DOHH2 (cell line): ENCODE results near the gene VPS33A.

Source experiments
- H3F3A ChIP-seq: fragments of 200-600 bp; sonication (generic), shearing (Covaris generic); 2 replicates; pipeline ENCODE4 v1.6.0; 2016; ENCODE audit warnings: antibody characterized with exemption, mild to moderate bottlenecking; ENCODE audit not compliant: control insufficient read depth, insufficient read depth
- H3K27ac ChIP-seq: fragments of 200-600 bp; sonication (generic); 2 replicates; pipeline ENCODE4 v1.5.1; 2014; ENCODE audit warnings: low read depth, mild to moderate bottlenecking, low read length, moderate library complexity
- H3K27me3 ChIP-seq: fragments of 200-600 bp; sonication (generic); 2 replicates; pipeline ENCODE4 v1.6.1; 2014; ENCODE audit warnings: mild to moderate bottlenecking, low read length, mixed read lengths; ENCODE audit not compliant: control insufficient read depth
- H3K36me3 ChIP-seq: fragments of 200-600 bp; sonication (generic); 2 replicates; pipeline ENCODE4 v1.6.1; 2014; ENCODE audit warnings: mild to moderate bottlenecking, low read length, moderate library complexity, mixed read lengths; ENCODE audit not compliant: control insufficient read depth
- H3K4me1 ChIP-seq: fragments of 200-600 bp; sonication (generic); 2 replicates; pipeline ENCODE4 v1.6.1; 2014; ENCODE audit warnings: mild to moderate bottlenecking, low read length, mixed read lengths; ENCODE audit not compliant: control insufficient read depth
- H3K4me2 ChIP-seq: fragments of 200-600 bp; sonication (generic); 2 replicates; pipeline ENCODE4 v1.6.0; 2014; ENCODE audit warnings: mild to moderate bottlenecking, low read length, moderate library complexity
- H3K4me3 ChIP-seq: fragments of 200-600 bp; sonication (generic); 2 replicates; pipeline ENCODE4 v1.5.1; 2014; ENCODE audit warnings: mild to moderate bottlenecking, low read length, mixed read lengths
- H3K79me2 ChIP-seq: fragments of 200-600 bp; sonication (generic); 2 replicates; pipeline ENCODE4 v1.6.1; 2014; ENCODE audit warnings: mild to moderate bottlenecking, low read length, mixed read lengths; ENCODE audit not compliant: control insufficient read depth
- H3K9me2 ChIP-seq: fragments of 200-600 bp; sonication (generic); replicated peaks from 2 replicates; pipeline ENCODE4 v1.6.1; 2014; ENCODE audit warnings: mild to moderate bottlenecking, low read length, mixed read lengths; ENCODE audit not compliant: control insufficient read depth
- H3K9me3 ChIP-seq: fragments of 200-600 bp; sonication (generic); 2 replicates; pipeline ENCODE4 v1.6.1; 2014; ENCODE audit warnings: antibody characterized with exemption, low read length, mixed read lengths; ENCODE audit not compliant: control insufficient read depth, insufficient read depth
- H4K20me1 ChIP-seq: fragments of 200-600 bp; sonication (generic); 2 replicates; pipeline ENCODE4 v1.6.0; 2014; ENCODE audit warnings: low read depth, mild to moderate bottlenecking, antibody characterized with exemption, low read length, moderate library complexity; ENCODE audit not compliant: control insufficient read depth, insufficient read depth
- CTCF ChIP-seq: fragments of 200-600 bp; sonication (generic); IDR thresholded peaks from one replicate; pipeline ENCODE4 v1.5.1; 2014; ENCODE audit warnings: antibody characterized with exemption, mild to moderate bottlenecking, low read depth, low read length; ENCODE audit not compliant: poor library complexity, severe bottlenecking
- EZH2phosphoT487 ChIP-seq: fragments of 200-600 bp; sonication (generic); IDR thresholded peaks from 2 replicates; pipeline ENCODE4 v1.6.1; 2017; ENCODE audit warnings: borderline replicate concordance, mild to moderate bottlenecking, antibody characterized with exemption, low read length, moderate library complexity, mixed read lengths

Gene VPS33A

GRCh38 chr12:122244565-122245371 lies 21.5 kb downstream of the VPS33A start:
- Histone ChIP-seq H4K20me1 (no peaks in the 10 kb centered on the region), H3F3A (no peaks in the 10 kb centered on the region), H3K4me1 (no peaks in the 10 kb centered on the region), H3K4me3 (no peak overlapping the region), H3K36me3 (no peaks in the 10 kb centered on the region; the same call in 1 of the 2 replicates), H3K9me2 (no peaks in the 10 kb centered on the region), H3K27ac (no peak overlapping the region), H3K9me3 (no peaks in the 10 kb centered on the region), H3K79me2 (no peaks in the 10 kb centered on the region), H3K4me2 (no peak overlapping the region), H3K27me3 (no peaks in the 10 kb centered on the region)
- TF ChIP-seq CTCF (no peak), EZH2phosphoT487 (no peak)

GRCh38 chr12:122243965-122244364 lies 22.3 kb downstream of the VPS33A start:
- no peaks in the 10 kb centered on the region for H3K9me3 ChIP-seq
- H3K4me3 ChIP-seq: no peak overlapping the region
- TF ChIP-seq CTCF: no peak
- no peak for TF ChIP-seq EZH2phosphoT487
- H3K36me3 ChIP-seq: no peaks in the 10 kb centered on the region; the same call in 1 of the 2 replicates
- H3K4me2 ChIP-seq: no peak overlapping the region
- no peaks in the 10 kb centered on the region for H4K20me1 ChIP-seq
- no peaks in the 10 kb centered on the region for H3K9me2 ChIP-seq
- H3K4me1 ChIP-seq: no peaks in the 10 kb centered on the region
- H3F3A ChIP-seq: no peaks in the 10 kb centered on the region
- H3K79me2 ChIP-seq: no peaks in the 10 kb centered on the region
- H3K27me3 ChIP-seq: no peaks in the 10 kb centered on the region
- H3K27ac ChIP-seq: no peak overlapping the region

- H3K9me3 ChIP-seq: no peaks in the 10 kb centered on the region
- no peaks in the 10 kb centered on the region for H3K27me3 ChIP-seq
- H3K27ac ChIP-seq: no peak overlapping the region
- H3K36me3 ChIP-seq: peaks cover 4% of the 10 kb centered on the region; the same call in 1 of the 2 replicates
- H3F3A ChIP-seq: no peaks in the 10 kb centered on the region
- TF ChIP-seq CTCF: no peak
- TF ChIP-seq EZH2phosphoT487: no peak
- no peaks in the 10 kb centered on the region for H3K4me1 ChIP-seq
- H3K4me2 ChIP-seq: no peak overlapping the region
- no peaks in the 10 kb centered on the region for H3K79me2 ChIP-seq
- H3K9me2 ChIP-seq: no peaks in the 10 kb centered on the region
- H4K20me1 ChIP-seq: no peaks in the 10 kb centered on the region
- H3K4me3 ChIP-seq: no peak overlapping the region
Observed at GRCh38 chr12:122238861-122239260, 27.4 kb downstream of the VPS33A start.
